Loucy (cell line): ENCODE results near the gene BEND7.

ENCODE experiments used
- H2AFZ ChIP-seq: fragments of 200-600 bp; sonication (generic); 2 replicates; pipeline ENCODE4 v1.6.0; 2016; ENCODE audit warnings: antibody characterized with exemption, mild to moderate bottlenecking, low read length, moderate library complexity
- H3F3A ChIP-seq: fragments of 200-600 bp; 2 replicates; pipeline ENCODE4 v1.6.0; 2016; ENCODE audit warnings: antibody characterized with exemption, low read depth, mild to moderate bottlenecking
- H3K27me3 ChIP-seq: fragments of 200-600 bp; sonication (generic); 2 replicates; pipeline ENCODE4 v1.6.1; 2014; ENCODE audit warnings: low read length, mild to moderate bottlenecking; ENCODE audit not compliant: insufficient read depth, poor library complexity, severe bottlenecking
- H3K36me3 ChIP-seq: fragments of 200-600 bp; sonication (generic); 2 replicates; pipeline ENCODE4 v1.6.1; 2016; ENCODE audit warnings: low read length; ENCODE audit not compliant: insufficient read depth
- H3K4me1 ChIP-seq: fragments of 200-600 bp; sonication (generic); 2 replicates; pipeline ENCODE4 v1.5.1; 2014; ENCODE audit warnings: low read length, mild to moderate bottlenecking; ENCODE audit not compliant: insufficient read depth, poor library complexity, severe bottlenecking
- H3K4me2 ChIP-seq: fragments of 200-600 bp; sonication (generic); 2 replicates; pipeline ENCODE4 v1.6.0; 2014; ENCODE audit warnings: antibody characterized with exemption, low read length, low read depth, mild to moderate bottlenecking; ENCODE audit not compliant: poor library complexity, severe bottlenecking
- H3K4me3 ChIP-seq: fragments of 200-600 bp; sonication (generic); 2 replicates; pipeline ENCODE4 v1.5.1; 2014; ENCODE audit warnings: low read length, mild to moderate bottlenecking, mixed read lengths; ENCODE audit not compliant: poor library complexity, severe bottlenecking
- H3K79me2 ChIP-seq: fragments of 200-600 bp; sonication (generic); 2 replicates; pipeline ENCODE4 v1.6.1; 2014; ENCODE audit warnings: low read length; ENCODE audit not compliant: insufficient read depth
- H3K9ac ChIP-seq: fragments of 200-600 bp; sonication (generic); 2 replicates; pipeline ENCODE4 v1.6.0; 2014; ENCODE audit warnings: mild to moderate bottlenecking, low read depth, low read length, moderate library complexity; ENCODE audit not compliant: poor library complexity, severe bottlenecking
- H3K9me2 ChIP-seq: fragments of 200-600 bp; sonication (generic); replicated peaks from 2 replicates; pipeline ENCODE4 v1.6.1; 2016; ENCODE audit warnings: low read depth, low read length, mixed read lengths
- H3K9me3 ChIP-seq: fragments of 200-600 bp; sonication (generic); 2 replicates; pipeline ENCODE4 v1.6.1; 2014; ENCODE audit warnings: mild to moderate bottlenecking, antibody characterized with exemption, low read length, low read depth; ENCODE audit not compliant: insufficient read depth
- H4K20me1 ChIP-seq: fragments of 200-600 bp; sonication (generic); 2 replicates; pipeline ENCODE4 v1.6.0; 2014; ENCODE audit warnings: antibody characterized with exemption, low read length, mild to moderate bottlenecking; ENCODE audit not compliant: insufficient read depth, poor library complexity, severe bottlenecking
- CTCF ChIP-seq: fragments of 200-600 bp; sonication (generic); conservative IDR thresholded peaks from 2 replicates; pipeline ENCODE4 v1.5.1; 2014; ENCODE audit warnings: mild to moderate bottlenecking, antibody characterized with exemption, low read length
- EZH2phosphoT487 ChIP-seq: fragments of 200-600 bp; IDR thresholded peaks from 2 replicates; pipeline ENCODE4 v1.6.1; 2018; ENCODE audit warnings: antibody characterized with exemption, mild to moderate bottlenecking, moderate library complexity, borderline replicate concordance

The BEND7 gene

GRCh38 chr10:13517675-13518074 lies 11.1 kb downstream of the BEND7 start:
- H3K9me3 ChIP-seq: no peaks in the 10 kb centered on the region
- no peaks in the 10 kb centered on the region for H3K4me1 ChIP-seq
- no peaks in the 10 kb centered on the region for H3K36me3 ChIP-seq
- TF ChIP-seq CTCF (no peak), EZH2phosphoT487 (no peak)
- H3K9me2 ChIP-seq: no peaks in the 10 kb centered on the region
- no peak overlapping the region for H3K4me2 ChIP-seq
- no peaks in the 10 kb centered on the region for H3K27me3 ChIP-seq
- H3K9ac ChIP-seq: no peak overlapping the region
- H4K20me1 ChIP-seq: no peaks in the 10 kb centered on the region
- H2AFZ ChIP-seq: no peak overlapping the region
- H3K79me2 ChIP-seq: no peaks in the 10 kb centered on the region
- no peak overlapping the region for H3K4me3 ChIP-seq
- H3F3A ChIP-seq: no peaks in the 10 kb centered on the region

GRCh38 chr10:13516176-13516575 lies 12.6 kb downstream of the BEND7 start:
- Histone ChIP-seq H4K20me1 (no peaks in the 10 kb centered on the region), H2AFZ (no peak overlapping the region), H3F3A (no peaks in the 10 kb centered on the region), H3K4me2 (no peak overlapping the region), H3K4me3 (no peak overlapping the region), H3K4me1 (no peaks in the 10 kb centered on the region), H3K9me2 (no peaks in the 10 kb centered on the region), H3K9me3 (no peaks in the 10 kb centered on the region), H3K36me3 (no peaks in the 10 kb centered on the region), H3K27me3 (no peaks in the 10 kb centered on the region), H3K79me2 (no peaks in the 10 kb centered on the region), H3K9ac (no peak overlapping the region)
- TF ChIP-seq EZH2phosphoT487 (no peak), CTCF (no peak)

GRCh38 chr10:13515467-13515866 lies 13.3 kb downstream of the BEND7 start:
- Histone ChIP-seq H3K79me2 (no peaks in the 10 kb centered on the region), H3K27me3 (no peaks in the 10 kb centered on the region), H3K4me3 (no peak overlapping the region), H4K20me1 (no peaks in the 10 kb centered on the region), H3K9me2 (no peaks in the 10 kb centered on the region), H3K4me2 (no peak overlapping the region), H3K9me3 (no peaks in the 10 kb centered on the region), H3F3A (no peaks in the 10 kb centered on the region), H2AFZ (no peak overlapping the region), H3K4me1 (no peaks in the 10 kb centered on the region), H3K9ac (no peak overlapping the region), H3K36me3 (no peaks in the 10 kb centered on the region)
- TF ChIP-seq CTCF (no peak), EZH2phosphoT487 (no peak)
